ENCODE measurements around the gene DPY30.

GRCh38 chr2:32011485-32011960 is 28.1 kb downstream of the DPY30 start:
- TF ChIP-seq YY1 (IDR thresholded peaks at IDR 0.05; ENCODE audit: insufficient read depth, insufficient read length) (no peak), ZNF274 (IDR thresholded peaks at IDR 0.05; ENCODE audit: low read depth, low read length) (no peak), SUZ12 (IDR thresholded peaks at IDR 0.05; ENCODE audit: extremely low read depth, insufficient read depth, insufficient read length) (no peak)

All from NT2/D1 (cell line).